HL-60 (cell line): ENCODE results near the gene DHX34.
A peak's percentile ranks its signal among the peaks of the same experiment; 100 is the strongest.
"Not testable (repeated sequence)": the region's sequence is repeated elsewhere in the genome, so short reads cannot be mapped to it uniquely, and the experiment has no call there.

Experiments used
- DNase-seq, 2 experiments: peaks; one replicate each; pipeline ENCODE4 v3.0.0-alpha.2; 2010 to 2020; ENCODE audit warnings: low read depth in 1 of 2, low spot score in 1 of 2
- H3K27ac ChIP-seq: fragments of 250-450 bp; sonication (Bioruptor Pico); replicated peaks from 2 replicates; pipeline ENCODE4 v1.5.1; 2020; ENCODE audit warnings: mild to moderate bottlenecking, moderate library complexity
- H3K27me3 ChIP-seq: fragments of 250-450 bp; sonication (Bioruptor Pico); 2 replicates; pipeline ENCODE4 v1.5.1; 2021; ENCODE audit warnings: mild to moderate bottlenecking, moderate library complexity; ENCODE audit not compliant: insufficient read depth, poor library complexity, severe bottlenecking
- H3K4me3 ChIP-seq: replicated peaks from 2 replicates; pipeline ENCODE4 v1.5.1; 2011; ENCODE audit warnings: mild to moderate bottlenecking, control low read depth, low read length; ENCODE audit not compliant: insufficient read depth
- CTCF ChIP-seq: IDR thresholded peaks from one replicate; pipeline ENCODE4 v1.5.1; 2011; ENCODE audit warnings: low read length, control low read depth, inconsistent platforms; ENCODE audit not compliant: insufficient read depth
- GABPA ChIP-seq: IDR thresholded peaks from 2 replicates; pipeline ENCODE4 v1.6.1; 2012; ENCODE audit warnings: low read depth
- POLR2AphosphoS5 ChIP-seq: IDR thresholded peaks from 2 replicates; pipeline ENCODE4 v1.6.1; 2012; ENCODE audit warnings: low read depth
- REST ChIP-seq: IDR thresholded peaks from 2 replicates; pipeline ENCODE4 v1.6.1; 2012; ENCODE audit warnings: low read depth; ENCODE audit not compliant: insufficient replicate concordance
- SPI1 ChIP-seq: IDR thresholded peaks from 2 replicates; pipeline ENCODE4 v1.6.1; 2012; ENCODE audit warnings: low read depth, mild to moderate bottlenecking, borderline replicate concordance

The DHX34 gene

GRCh38 chr19:47330466-47330869 is 18.6 kb upstream of the DHX34 start:
- Histone ChIP-seq H3K27me3 (no peaks in the 10 kb centered on the region), H3K4me3 (no peak overlapping the region), H3K27ac (peak overlapping the region; percentile 73)
- TF ChIP-seq POLR2AphosphoS5 (0 out of 2 replicates have a peak, but pooled peaks have one; percentile 26), GABPA (no peak), SPI1 (peak; percentile 93)
- peak; percentile 38 to 67 for DNase-seq

DNA sequence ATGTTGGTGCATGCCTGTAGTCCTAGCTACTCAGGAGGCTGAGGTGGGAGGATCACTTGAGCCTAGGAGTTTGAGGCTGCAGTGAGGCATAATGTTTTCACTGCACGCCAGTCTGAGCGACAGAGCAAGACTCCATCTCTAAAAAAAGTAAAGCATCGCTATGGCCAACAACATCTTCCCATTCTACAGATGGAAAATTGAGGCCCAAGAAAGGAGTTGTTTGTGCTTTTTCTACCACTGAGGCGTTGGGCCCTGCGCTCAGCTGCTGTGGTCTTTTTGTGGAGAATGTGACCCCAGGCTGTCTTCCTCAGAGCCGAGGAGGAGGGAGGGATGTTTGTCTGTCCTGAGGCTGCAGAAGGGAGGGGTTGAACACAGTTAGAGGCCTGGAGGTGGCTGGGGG is 17.6 kb upstream of the DHX34 start:
- H3K27ac ChIP-seq, result no peak overlapping the region; the same call in 1 of the 2 replicates
- TF ChIP-seq CTCF, result no peak
- no peak for TF ChIP-seq SPI1
- no peak for TF ChIP-seq POLR2AphosphoS5
- no peak for TF ChIP-seq REST
- no peak for TF ChIP-seq GABPA
- no peak for DNase-seq
- H3K27me3 ChIP-seq, result no peaks in the 10 kb centered on the region
- no peak overlapping the region for H3K4me3 ChIP-seq

GRCh38 chr19:47331931-47332547 is 17.1 kb upstream of the DHX34 start, which contains the start of gene C5AR2:
Gene C5AR2, plus strand, starts transcription at chr19:47332175. Its CDS starts 8,625 bp downstream, at chr19:47340800.
- no peaks in the 10 kb centered on the region for H3K27me3 ChIP-seq
- TF ChIP-seq POLR2AphosphoS5 (no peak), CTCF (no peak), GABPA (no peak), SPI1 (no peak), REST (no peak)
- no peak within 1 kb of the TSS for H3K4me3 ChIP-seq
- no peak for DNase-seq
- peak within 1 kb of the TSS; percentile 73 for H3K27ac ChIP-seq

- not testable (repeated sequence) for H3K27me3 ChIP-seq
- peak; percentile 91 to 97 for DNase-seq
- peak overlapping the region; percentile 72 for H3K27ac ChIP-seq
- TF ChIP-seq SPI1 (peak; percentile 95), POLR2AphosphoS5 (peak; percentile 86)
- H3K4me3 ChIP-seq, result peak overlapping the region; percentile 12
These were observed 12.1 kb upstream of the DHX34 start for GRCh38 chr19:47336765-47337718.
